ENCODE measurements around the gene WFDC2.

Gene WFDC2

GRCh38 chr20:45484676-45485075 lies 15.1 kb downstream of the WFDC2 start:
- Histone ChIP-seq H3K9me3 (ENCODE audit: control insufficient read depth, insufficient read depth, low read length) (no peaks in the 10 kb centered on the region), H3K27me3 (ENCODE audit: control insufficient read depth, low read length) (peaks cover 25% of the 10 kb centered on the region), H4K20me1 (ENCODE audit: control insufficient read depth, insufficient read depth, low read depth, low read length) (no peaks in the 10 kb centered on the region), H3K36me3 (ENCODE audit: control insufficient read depth, low read length) (no peaks in the 10 kb centered on the region), H3K27ac (ENCODE audit: low read depth, low read length) (no peak overlapping the region), H3K4me2 (ENCODE audit: low read length) (no peak overlapping the region), H3K4me1 (ENCODE audit: control insufficient read depth, low read length) (no peaks in the 10 kb centered on the region), H3F3A (ENCODE audit: control insufficient read depth, insufficient read depth) (no peaks in the 10 kb centered on the region), H3K79me2 (ENCODE audit: control insufficient read depth, low read length) (no peaks in the 10 kb centered on the region), H3K4me3 (ENCODE audit: low read length) (no peak overlapping the region), H3K9me2 (replicated peaks; ENCODE audit: control insufficient read depth, low read length) (no peaks in the 10 kb centered on the region)
- no peak for TF ChIP-seq CTCF (IDR thresholded peaks at IDR 0.05; ENCODE audit: low read depth, low read length, poor library complexity, severe bottlenecking)
- no peak for TF ChIP-seq EZH2phosphoT487 (IDR thresholded peaks at IDR 0.05; ENCODE audit: borderline replicate concordance, low read length)

- Histone ChIP-seq H3K4me1 (ENCODE audit: control insufficient read depth, low read length) (no peaks in the 10 kb centered on the region), H4K20me1 (ENCODE audit: control insufficient read depth, insufficient read depth, low read depth, low read length) (no peaks in the 10 kb centered on the region)
Measured at GRCh38 chr20:45485388-45485787, 15.8 kb downstream of the WFDC2 start.

GRCh38 chr20:45487231-45487635 lies 17.7 kb downstream of the WFDC2 start:
- H3K27me3 ChIP-seq (ENCODE audit: control insufficient read depth, low read length), result peaks cover 18% of the 10 kb centered on the region
- no peaks in the 10 kb centered on the region for H3K4me1 ChIP-seq (ENCODE audit: control insufficient read depth, low read length)
- H3K4me2 ChIP-seq (ENCODE audit: low read length), result no peak overlapping the region
- no peaks in the 10 kb centered on the region for H3K9me3 ChIP-seq (ENCODE audit: control insufficient read depth, insufficient read depth, low read length)
- no peak overlapping the region for H3K4me3 ChIP-seq (ENCODE audit: low read length)
- no peaks in the 10 kb centered on the region for H3F3A ChIP-seq (ENCODE audit: control insufficient read depth, insufficient read depth)
- TF ChIP-seq EZH2phosphoT487 (IDR thresholded peaks at IDR 0.05; ENCODE audit: borderline replicate concordance, low read length) (no peak), CTCF (IDR thresholded peaks at IDR 0.05; ENCODE audit: low read depth, low read length, poor library complexity, severe bottlenecking) (peak; percentile 37)
- no peaks in the 10 kb centered on the region for H4K20me1 ChIP-seq (ENCODE audit: control insufficient read depth, insufficient read depth, low read depth, low read length)
- no peaks in the 10 kb centered on the region for H3K9me2 ChIP-seq (replicated peaks; ENCODE audit: control insufficient read depth, low read length)
- no peak overlapping the region for H3K27ac ChIP-seq (ENCODE audit: low read depth, low read length)
- H3K79me2 ChIP-seq (ENCODE audit: control insufficient read depth, low read length), result no peaks in the 10 kb centered on the region
- H3K36me3 ChIP-seq (ENCODE audit: control insufficient read depth, low read length), result no peaks in the 10 kb centered on the region

More at GRCh38 chr20:45485388-45485787, 15.8 kb downstream of the WFDC2 start:
- Histone ChIP-seq H3F3A (ENCODE audit: control insufficient read depth, insufficient read depth) (no peaks in the 10 kb centered on the region), H3K36me3 (ENCODE audit: control insufficient read depth, low read length) (no peaks in the 10 kb centered on the region), H3K9me2 (replicated peaks; ENCODE audit: control insufficient read depth, low read length) (no peaks in the 10 kb centered on the region), H3K27me3 (ENCODE audit: control insufficient read depth, low read length) (peaks cover 22% of the 10 kb centered on the region), H3K4me3 (ENCODE audit: low read length) (no peak overlapping the region), H3K4me2 (ENCODE audit: low read length) (no peak overlapping the region), H3K9me3 (ENCODE audit: control insufficient read depth, insufficient read depth, low read length) (no peaks in the 10 kb centered on the region), H3K79me2 (ENCODE audit: control insufficient read depth, low read length) (no peaks in the 10 kb centered on the region), H3K27ac (ENCODE audit: low read depth, low read length) (no peak overlapping the region)
- TF ChIP-seq EZH2phosphoT487 (IDR thresholded peaks at IDR 0.05; ENCODE audit: borderline replicate concordance, low read length), result no peak
- no peak for TF ChIP-seq CTCF (IDR thresholded peaks at IDR 0.05; ENCODE audit: low read depth, low read length, poor library complexity, severe bottlenecking)
